ENCODE data around the gene PRG3.

Gene PRG3

DNA sequence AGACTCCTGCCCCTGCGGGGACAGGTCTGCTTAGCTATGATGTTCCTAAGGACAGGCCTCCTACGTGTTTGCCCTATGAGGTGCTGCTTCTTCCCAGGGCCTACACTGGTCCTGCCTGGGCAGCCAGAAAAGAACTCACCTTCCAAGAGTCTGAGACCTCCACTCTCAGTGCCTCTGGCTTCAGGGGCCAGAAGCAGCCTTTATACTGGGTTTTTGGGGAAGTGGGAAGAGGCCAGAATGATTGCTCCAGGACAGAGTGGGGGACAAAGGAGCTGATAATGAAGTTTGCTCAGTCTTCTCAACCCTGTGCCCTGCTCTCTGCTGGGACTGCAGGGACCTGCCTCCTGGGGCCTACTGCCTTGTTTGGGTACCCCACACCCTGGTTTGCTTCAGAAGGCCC, at the start of gene PRG3:
Gene PRG3, minus strand, starts transcription at position 176 of the 400 bp plus-strand sequence. CDS start 442 bp downstream, outside the sequence.
- no peaks in the 10 kb centered on the region for H3K27me3 ChIP-seq (ENCODE audit: insufficient read depth, low read length, poor library complexity, severe bottlenecking)
- H3K36me3 ChIP-seq (ENCODE audit: insufficient read depth, low read length): no peaks in the 10 kb centered on the region
- H3K4me2 ChIP-seq (ENCODE audit: low read depth, low read length, poor library complexity, severe bottlenecking): no peak within 1 kb of the TSS
- no peaks in the 10 kb centered on the region for H3K9me3 ChIP-seq (ENCODE audit: insufficient read depth, low read depth, low read length)
- TF ChIP-seq CTCF (conservative IDR thresholded peaks at IDR 0.05; ENCODE audit: low read length): no peak
- no peak for TF ChIP-seq EZH2phosphoT487 (IDR thresholded peaks at IDR 0.05; ENCODE audit: borderline replicate concordance)
- H3K9ac ChIP-seq (ENCODE audit: low read depth, low read length, poor library complexity, severe bottlenecking): no peak within 1 kb of the TSS
- no peaks in the 10 kb centered on the region for H4K20me1 ChIP-seq (ENCODE audit: insufficient read depth, low read length, poor library complexity, severe bottlenecking)
- H3K79me2 ChIP-seq (ENCODE audit: insufficient read depth, low read length): no peaks in the 10 kb centered on the region
- H3F3A ChIP-seq (ENCODE audit: low read depth): no peaks in the 10 kb centered on the region
- no peak within 1 kb of the TSS for H3K4me3 ChIP-seq (ENCODE audit: low read length, poor library complexity, severe bottlenecking)
- no peaks in the 10 kb centered on the region for H3K4me1 ChIP-seq (ENCODE audit: insufficient read depth, low read length, poor library complexity, severe bottlenecking)
- no peaks in the 10 kb centered on the region for H3K9me2 ChIP-seq (replicated peaks; ENCODE audit: low read depth, low read length)
- no peak within 1 kb of the TSS for H2AFZ ChIP-seq (ENCODE audit: low read length)

DNA sequence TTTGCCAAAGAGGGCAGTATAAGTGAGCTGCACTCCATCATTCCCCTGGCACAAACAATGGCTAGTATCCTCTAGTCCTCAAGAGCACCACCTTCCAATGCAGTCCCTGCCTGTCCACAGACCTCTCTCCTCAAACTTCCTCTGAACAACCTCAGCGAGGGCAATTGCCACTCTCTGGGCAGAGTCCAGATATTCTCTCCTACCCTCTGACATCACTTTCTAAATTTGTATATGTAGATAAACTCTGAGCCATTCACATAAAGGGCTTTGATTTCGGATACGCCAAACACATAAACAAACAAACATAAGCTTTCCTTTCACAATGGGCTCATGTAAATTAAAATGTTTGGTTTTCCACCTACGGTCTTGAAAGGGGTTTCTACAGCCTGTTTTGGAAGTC, 49.0 kb upstream of the PRG3 start:
- peaks cover 11% of the 10 kb centered on the region for H3F3A ChIP-seq (ENCODE audit: low read depth)
- no peak overlapping the region for H2AFZ ChIP-seq (ENCODE audit: low read length)
- peaks cover 17% of the 10 kb centered on the region for H3K79me2 ChIP-seq (ENCODE audit: insufficient read depth, low read length)
- H3K4me1 ChIP-seq (ENCODE audit: insufficient read depth, low read length, poor library complexity, severe bottlenecking): peaks cover 61% of the 10 kb centered on the region
- TF ChIP-seq CTCF (conservative IDR thresholded peaks at IDR 0.05; ENCODE audit: low read length): no peak
- no peak for TF ChIP-seq EZH2phosphoT487 (IDR thresholded peaks at IDR 0.05; ENCODE audit: borderline replicate concordance)
- no peaks in the 10 kb centered on the region for H3K9me3 ChIP-seq (ENCODE audit: insufficient read depth, low read depth, low read length)
- no peak overlapping the region for H3K4me2 ChIP-seq (ENCODE audit: low read depth, low read length, poor library complexity, severe bottlenecking)
- H3K9ac ChIP-seq (ENCODE audit: low read depth, low read length, poor library complexity, severe bottlenecking): no peak overlapping the region
- H3K9me2 ChIP-seq (replicated peaks; ENCODE audit: low read depth, low read length): no peaks in the 10 kb centered on the region
- H3K27me3 ChIP-seq (ENCODE audit: insufficient read depth, low read length, poor library complexity, severe bottlenecking): no peaks in the 10 kb centered on the region
- peaks cover 3% of the 10 kb centered on the region for H4K20me1 ChIP-seq (ENCODE audit: insufficient read depth, low read length, poor library complexity, severe bottlenecking)
- H3K4me3 ChIP-seq (ENCODE audit: low read length, poor library complexity, severe bottlenecking): no peak overlapping the region
- peaks cover 4% of the 10 kb centered on the region; the same call in 1 of the 2 replicates for H3K36me3 ChIP-seq (ENCODE audit: insufficient read depth, low read length)

- Histone ChIP-seq H3K36me3 (ENCODE audit: insufficient read depth, low read length) (peaks cover 12% of the 10 kb centered on the region; the same call in 1 of the 2 replicates), H3K4me1 (ENCODE audit: insufficient read depth, low read length, poor library complexity, severe bottlenecking) (peaks cover 58% of the 10 kb centered on the region), H3K27me3 (ENCODE audit: insufficient read depth, low read length, poor library complexity, severe bottlenecking) (no peaks in the 10 kb centered on the region), H3K9me3 (ENCODE audit: insufficient read depth, low read depth, low read length) (no peaks in the 10 kb centered on the region), H3F3A (ENCODE audit: low read depth) (peaks cover 16% of the 10 kb centered on the region), H4K20me1 (ENCODE audit: insufficient read depth, low read length, poor library complexity, severe bottlenecking) (peaks cover 12% of the 10 kb centered on the region), H3K4me2 (ENCODE audit: low read depth, low read length, poor library complexity, severe bottlenecking) (no peak overlapping the region), H3K9me2 (replicated peaks; ENCODE audit: low read depth, low read length) (no peaks in the 10 kb centered on the region), H3K9ac (ENCODE audit: low read depth, low read length, poor library complexity, severe bottlenecking) (no peak overlapping the region), H3K79me2 (ENCODE audit: insufficient read depth, low read length) (peaks cover 26% of the 10 kb centered on the region), H2AFZ (ENCODE audit: low read length) (no peak overlapping the region), H3K4me3 (ENCODE audit: low read length, poor library complexity, severe bottlenecking) (no peak overlapping the region)
- no peak for TF ChIP-seq EZH2phosphoT487 (IDR thresholded peaks at IDR 0.05; ENCODE audit: borderline replicate concordance)
Observed at GRCh38 chr11:57428643-57429042, 47.7 kb upstream of the PRG3 start.

- H3K36me3 ChIP-seq (ENCODE audit: insufficient read depth, low read length): peaks cover 19% of the 10 kb centered on the region; the same call in 1 of the 2 replicates
- H3K79me2 ChIP-seq (ENCODE audit: insufficient read depth, low read length): peaks cover 35% of the 10 kb centered on the region
- H3K9ac ChIP-seq (ENCODE audit: low read depth, low read length, poor library complexity, severe bottlenecking): peak overlapping the region; percentile 98
- peaks cover 22% of the 10 kb centered on the region for H4K20me1 ChIP-seq (ENCODE audit: insufficient read depth, low read length, poor library complexity, severe bottlenecking)
- H3K27me3 ChIP-seq (ENCODE audit: insufficient read depth, low read length, poor library complexity, severe bottlenecking): no peaks in the 10 kb centered on the region
- H3K9me3 ChIP-seq (ENCODE audit: insufficient read depth, low read depth, low read length): no peaks in the 10 kb centered on the region
- TF ChIP-seq EZH2phosphoT487 (IDR thresholded peaks at IDR 0.05; ENCODE audit: borderline replicate concordance) (no peak), CTCF (conservative IDR thresholded peaks at IDR 0.05; ENCODE audit: low read length) (no peak)
- peaks cover 10% of the 10 kb centered on the region for H3F3A ChIP-seq (ENCODE audit: low read depth)
- H3K4me2 ChIP-seq (ENCODE audit: low read depth, low read length, poor library complexity, severe bottlenecking): peak overlapping the region; percentile 96
- H3K9me2 ChIP-seq (replicated peaks; ENCODE audit: low read depth, low read length): no peaks in the 10 kb centered on the region
- peak overlapping the region; percentile 83 for H3K4me3 ChIP-seq (ENCODE audit: low read length, poor library complexity, severe bottlenecking)
- no peak overlapping the region for H2AFZ ChIP-seq (ENCODE audit: low read length)
- peaks cover 58% of the 10 kb centered on the region for H3K4me1 ChIP-seq (ENCODE audit: insufficient read depth, low read length, poor library complexity, severe bottlenecking)
Observed at GRCh38 chr11:57427727-57428082, 46.8 kb upstream of the PRG3 start.
